OCI-LY1 (cell line): ENCODE data around the gene LTBP2.

Experiments
- EZH2 ChIP-seq: fragments of 200-600 bp; sonication (generic), shearing (Covaris generic); IDR thresholded peaks from 2 replicates; pipeline ENCODE4 v1.8.0; 2017; ENCODE audit warnings: borderline replicate concordance, mixed run types, mild to moderate bottlenecking, antibody characterized with exemption, low read length, moderate library complexity, mixed read lengths
- TF ChIP-seq, protein P1 (sequence below): fragments of 200-600 bp; sonication (generic), shearing (Covaris generic); IDR thresholded peaks from 2 replicates; pipeline ENCODE4 v1.5.1; 2017; ENCODE audit warnings: mild to moderate bottlenecking, antibody characterized with exemption, low read length, moderate library complexity, mixed read lengths

GRCh38 chr14:74585406-74586335 lies 26.4 kb downstream of the LTBP2 start:
- TF ChIP-seq EZH2: no peak
- TF ChIP-seq, protein P1, sequence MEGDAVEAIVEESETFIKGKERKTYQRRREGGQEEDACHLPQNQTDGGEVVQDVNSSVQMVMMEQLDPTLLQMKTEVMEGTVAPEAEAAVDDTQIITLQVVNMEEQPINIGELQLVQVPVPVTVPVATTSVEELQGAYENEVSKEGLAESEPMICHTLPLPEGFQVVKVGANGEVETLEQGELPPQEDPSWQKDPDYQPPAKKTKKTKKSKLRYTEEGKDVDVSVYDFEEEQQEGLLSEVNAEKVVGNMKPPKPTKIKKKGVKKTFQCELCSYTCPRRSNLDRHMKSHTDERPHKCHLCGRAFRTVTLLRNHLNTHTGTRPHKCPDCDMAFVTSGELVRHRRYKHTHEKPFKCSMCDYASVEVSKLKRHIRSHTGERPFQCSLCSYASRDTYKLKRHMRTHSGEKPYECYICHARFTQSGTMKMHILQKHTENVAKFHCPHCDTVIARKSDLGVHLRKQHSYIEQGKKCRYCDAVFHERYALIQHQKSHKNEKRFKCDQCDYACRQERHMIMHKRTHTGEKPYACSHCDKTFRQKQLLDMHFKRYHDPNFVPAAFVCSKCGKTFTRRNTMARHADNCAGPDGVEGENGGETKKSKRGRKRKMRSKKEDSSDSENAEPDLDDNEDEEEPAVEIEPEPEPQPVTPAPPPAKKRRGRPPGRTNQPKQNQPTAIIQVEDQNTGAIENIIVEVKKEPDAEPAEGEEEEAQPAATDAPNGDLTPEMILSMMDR: no peak
